ENCODE measurements around the gene CDNF. TPM values are rescaled to one million over a fixed set of nuclear protein-coding genes. Genes with fewer than 3 reads are reported as not detected.
A peak's percentile ranks its signal among the peaks of the same experiment; 100 is the strongest.

Gene CDNF
- total RNA-seq, 6 experiments from 2014 or later = 0.93 to 4.5 (median 3.7) TPM

- Histone ChIP-seq H3K27me3 (no peaks in the 10 kb centered on the region), H3K27ac (no peak overlapping the region), H3K36me3 (no peaks in the 10 kb centered on the region), H3K4me3 (no peak overlapping the region), H3K9me3 (no peaks in the 10 kb centered on the region), H3K4me1 (peaks cover 0 to 5% (median 0%) of the 10 kb centered on the region in 4 donors)
- 83% methylated on average over 3 of the region's 3 CpGs for WGBS (ENCODE audit: insufficient coverage, low coverage, low lambda C conversion rate, missing lambda C conversion rate)
- ATAC-seq (no peak), DNase-seq (no peak)
- TF ChIP-seq CTCF (IDR thresholded peaks at IDR 0.05) (no peak), POLR2A (IDR thresholded peaks at IDR 0.05) (no peak)
- intact Hi-C loops (cut with DNase I) = no loop called here
Measured at GRCh38 chr10:14775656-14776055, 62.2 kb downstream of the CDNF start.

GRCh38 chr10:14774797-14775196, 63.0 kb downstream of the CDNF start, which contains the start of gene FAM107B:
FAM107B (minus strand) TSS chr10:14774897; CDS start chr10:14774663, 234 bp downstream.
- H3K36me3 ChIP-seq = no peaks in the 10 kb centered on the region
- H3K27me3 ChIP-seq = no peaks in the 10 kb centered on the region
- WGBS (ENCODE audit: insufficient coverage, low coverage, low lambda C conversion rate, missing lambda C conversion rate) = 84% methylated on average over 4 of the region's 8 CpGs
- ATAC-seq = no peak
- TF ChIP-seq CTCF (IDR thresholded peaks at IDR 0.05) (no peak), POLR2A (IDR thresholded peaks at IDR 0.05) (no peak)
- no peak within 1 kb of the TSS for H3K4me3 ChIP-seq
- peaks cover 0 to 5% (median 0%) of the 10 kb centered on the region in 4 donors for H3K4me1 ChIP-seq
- no peaks in the 10 kb centered on the region for H3K9me3 ChIP-seq
- intact Hi-C loops (cut with DNase I) = no loop called here
- DNase-seq = no peak
- no peak within 1 kb of the TSS for H3K27ac ChIP-seq

- Histone ChIP-seq H3K4me1 (peaks cover 0 to 2% (median 0%) of the 10 kb centered on the region in 4 donors), H3K4me3 (no peak overlapping the region), H3K27me3 (no peaks in the 10 kb centered on the region), H3K27ac (no peak overlapping the region), H3K36me3 (no peaks in the 10 kb centered on the region), H3K9me3 (no peaks in the 10 kb centered on the region)
- TF ChIP-seq CTCF (IDR thresholded peaks at IDR 0.05) (no peak), POLR2A (IDR thresholded peaks at IDR 0.05) (no peak)
- intact Hi-C loops (cut with DNase I) = no loop called here
- DNase-seq = no peak
- no peak for ATAC-seq
- 87% methylated on average over 7 of the region's 22 CpGs for WGBS (ENCODE audit: insufficient coverage, low coverage, low lambda C conversion rate, missing lambda C conversion rate)
Measured at GRCh38 chr10:14774214-14774580, 63.6 kb downstream of the CDNF start.

- ATAC-seq = no peak
- 59% methylated on average over 10 of the region's 10 CpGs for WGBS (ENCODE audit: insufficient coverage, low coverage, low lambda C conversion rate, missing lambda C conversion rate)
- Histone ChIP-seq H3K36me3 (no peaks in the 10 kb centered on the region), H3K4me3 (no peak overlapping the region), H3K4me1 (no peaks in the 10 kb centered on the region), H3K27me3 (no peaks in the 10 kb centered on the region), H3K9me3 (no peaks in the 10 kb centered on the region), H3K27ac (no peak overlapping the region)
- intact Hi-C loops (cut with DNase I) = no loop called here
- TF ChIP-seq CTCF (IDR thresholded peaks at IDR 0.05) (peak in 1 of 4 donors; percentile 13), POLR2A (IDR thresholded peaks at IDR 0.05) (no peak)
- no peak for DNase-seq
Measured at GRCh38 chr10:14773551-14774213, 64.2 kb downstream of the CDNF start.
